Erythroblast (primary cell): ENCODE data around the gene WDR7.

Experiments used
- GATA1 ChIP-seq: IDR thresholded peaks from 2 replicates; pipeline ENCODE4 v1.6.1; 2011; ENCODE audit warnings: low read depth, mild to moderate bottlenecking, control low read depth, low read length, moderate library complexity
- POLR2A ChIP-seq: IDR thresholded peaks from 2 replicates; pipeline ENCODE4 v1.6.1; 2011; ENCODE audit warnings: mild to moderate bottlenecking, low read length

DNA sequence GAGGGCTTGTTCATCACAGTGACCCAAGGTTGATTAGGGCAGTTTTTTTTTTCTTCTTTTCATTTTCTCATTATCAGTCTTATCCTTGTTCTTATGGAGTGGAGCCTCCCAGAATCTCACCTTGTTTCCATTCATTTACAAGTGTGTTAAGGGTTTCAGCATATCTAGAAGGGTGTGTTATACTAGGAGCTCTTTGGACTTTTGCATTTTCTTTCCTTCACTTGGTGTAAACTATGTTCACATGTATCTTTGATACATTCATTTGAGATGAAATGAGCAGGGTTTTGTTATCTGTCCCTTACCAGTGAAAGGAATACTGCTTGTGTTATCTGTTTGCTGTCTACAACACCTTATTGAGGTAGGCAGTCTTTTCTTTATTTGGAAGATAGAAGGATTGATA is 96.7 kb downstream of the WDR7 start:
- TF ChIP-seq POLR2A (no peak), GATA1 (no peak)
